ENCODE measurements around the gene CD44.

CD44 gene

DNA sequence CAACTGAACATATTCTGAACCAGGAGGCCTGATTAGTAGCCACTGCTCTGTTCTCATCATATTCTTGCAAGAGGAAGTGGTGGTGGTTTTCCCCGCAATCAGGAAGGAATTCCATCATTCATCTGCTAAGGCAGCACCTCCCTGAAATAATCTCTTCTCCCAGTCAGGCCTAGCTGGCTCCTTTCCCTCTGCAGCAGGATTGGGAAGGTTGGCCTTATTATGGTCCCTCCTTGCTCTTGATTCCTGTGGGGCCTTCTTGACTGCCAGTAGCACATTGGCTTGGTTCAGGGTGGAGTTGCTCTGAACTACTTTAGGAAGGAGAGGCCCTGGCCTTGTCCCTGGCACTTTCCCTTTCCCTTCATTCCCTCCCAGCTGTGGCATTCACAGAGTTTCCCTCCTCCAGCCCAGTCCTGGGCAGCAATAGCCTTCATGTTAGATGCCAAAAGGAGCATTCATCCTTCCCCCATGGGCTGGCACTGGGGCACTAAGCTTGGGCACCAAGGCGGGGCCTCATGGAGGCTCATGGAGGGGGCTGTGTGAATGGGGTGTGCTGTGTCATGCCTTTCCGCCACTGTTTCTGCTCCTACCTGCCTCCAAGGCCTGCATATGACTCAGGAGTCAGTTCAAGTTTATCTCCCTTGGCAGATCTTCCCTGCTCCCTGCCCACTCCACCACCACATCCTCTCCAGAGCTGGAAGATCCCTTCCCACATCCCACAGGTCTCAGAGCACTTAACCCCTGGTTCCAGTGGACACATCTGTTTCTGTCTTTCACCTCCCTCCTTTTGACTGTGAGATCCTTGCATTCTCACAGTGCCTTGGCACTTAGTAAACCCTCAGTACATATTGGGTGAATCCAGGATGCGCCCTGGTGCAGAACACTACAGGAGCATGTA is 27.6 kb upstream of the CD44 start:
- CTCF ChIA-PET, result interaction anchor here (2.5 kb wide), 1 partner anchor 19 kb away, joined by 6 read pairs; no protein-coding TSS in a partner anchor
- POLR2A ChIA-PET, result interaction anchor here (0.6 to 1.2 kb wide), 3 partner anchors 28 to 435 kb away, joined by 3 read pairs; partner anchors contain the start of gene CD44
- whole genome bisulfite sequencing (ENCODE audit: insufficient coverage), result 20% methylated on average over 2 of the region's 4 CpGs
- DNase-seq, result peak; percentile 73 to 88 (median 87)
- H3K27ac ChIP-seq (ENCODE audit: insufficient read depth in 1 of 2, low read depth in 1 of 2, low read length in 2 of 2, poor library complexity in 1 of 2, severe bottlenecking in 2 of 2), result peak overlapping the region; percentile 17 to 66
- H3K4me1 ChIP-seq (ENCODE audit: control extremely low read depth in 1 of 4, control insufficient read depth in 4 of 4, insufficient read depth in 4 of 4, low read length in 3 of 4), result peaks cover 23 to 63% (median 47%) of the 10 kb centered on the region in 4 experiments
- H3K36me3 ChIP-seq (ENCODE audit: control insufficient read depth in 4 of 4, insufficient read depth in 4 of 4, low read length in 3 of 4), result no peaks in the 10 kb centered on the region
- peak overlapping the region in 3 of 7 experiments; percentile 19 to 24 (median 21) for H3K4me3 ChIP-seq (ENCODE audit: control insufficient read depth in 1 of 7, extremely low read depth in 1 of 7, insufficient read depth in 4 of 7, low read depth in 2 of 7, low read length in 6 of 7)
- H3K27me3 ChIP-seq (replicated peaks in 2 of 5; ENCODE audit: control insufficient read depth in 4 of 5, insufficient read depth in 5 of 5, low read length in 4 of 5), result no peaks in the 10 kb centered on the region
- H3K9me3 ChIP-seq (ENCODE audit: control extremely low read depth in 1 of 5, control insufficient read depth in 4 of 5, insufficient read depth in 2 of 5, low read depth in 1 of 5, low read length in 4 of 5), result no peaks in the 10 kb centered on the region

DNA sequence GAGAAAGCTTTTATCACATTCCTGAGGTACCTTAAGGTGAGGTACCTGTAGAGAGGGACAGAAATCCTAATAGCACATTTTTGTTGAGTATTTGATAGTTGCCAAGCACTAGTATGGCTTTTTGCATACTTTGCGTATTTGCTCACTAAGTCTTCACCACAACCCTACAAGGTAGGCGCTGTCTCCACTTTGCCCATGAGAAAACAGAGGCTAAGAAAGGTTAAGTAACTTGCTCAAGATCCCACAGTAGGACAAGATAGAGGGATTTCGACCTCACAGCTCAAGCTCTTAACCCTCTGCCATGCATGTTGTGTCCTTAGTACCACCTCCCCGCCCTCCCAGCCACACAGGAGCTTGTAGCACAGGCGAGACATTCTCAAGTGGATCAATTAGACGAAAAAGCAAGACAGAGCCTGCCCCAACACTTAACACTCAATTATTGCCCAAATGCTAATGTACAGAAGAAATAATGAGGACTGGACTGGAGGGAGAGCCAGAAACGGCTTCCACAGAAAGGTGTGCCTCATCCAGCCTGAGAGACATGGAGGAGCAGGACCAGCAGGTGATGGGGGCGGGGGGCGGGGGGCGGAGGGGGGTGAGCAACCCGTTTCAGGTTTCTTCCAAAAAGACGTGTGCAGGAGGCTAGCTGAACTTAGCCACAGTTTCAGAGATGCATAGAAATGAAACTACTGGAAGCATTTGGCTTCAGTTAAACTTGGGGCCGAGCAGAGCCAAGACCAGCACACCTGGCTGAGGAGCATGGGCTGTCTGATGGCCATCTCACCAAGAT is 26.7 kb upstream of the CD44 start:
- H3K4me3 ChIP-seq (ENCODE audit: control insufficient read depth in 1 of 7, extremely low read depth in 1 of 7, insufficient read depth in 4 of 7, low read depth in 2 of 7, low read length in 6 of 7), result no peak overlapping the region
- H3K27me3 ChIP-seq (replicated peaks in 2 of 5; ENCODE audit: control insufficient read depth in 4 of 5, insufficient read depth in 5 of 5, low read length in 4 of 5), result no peaks in the 10 kb centered on the region
- no peaks in the 10 kb centered on the region for H3K36me3 ChIP-seq (ENCODE audit: control insufficient read depth in 4 of 4, insufficient read depth in 4 of 4, low read length in 3 of 4)
- CTCF ChIA-PET, result interaction anchor here (2.5 kb wide), 1 partner anchor 18 kb away, joined by 6 read pairs; no protein-coding TSS in a partner anchor
- peak overlapping the region; percentile 17 to 66 for H3K27ac ChIP-seq (ENCODE audit: insufficient read depth in 1 of 2, low read depth in 1 of 2, low read length in 2 of 2, poor library complexity in 1 of 2, severe bottlenecking in 2 of 2)
- no peak for DNase-seq
- no peaks in the 10 kb centered on the region for H3K9me3 ChIP-seq (ENCODE audit: control extremely low read depth in 1 of 5, control insufficient read depth in 4 of 5, insufficient read depth in 2 of 5, low read depth in 1 of 5, low read length in 4 of 5)
- 92% methylated on average over 6 of the region's 13 CpGs for WGBS (ENCODE audit: insufficient coverage)
- POLR2A ChIA-PET, result interaction anchor here (0.6 to 1.2 kb wide), 4 partner anchors 12 to 436 kb away, joined by 3 to 4 read pairs (median 3); partner anchors contain the start of gene CD44
- peaks cover 14 to 55% (median 38%) of the 10 kb centered on the region in 4 experiments for H3K4me1 ChIP-seq (ENCODE audit: control extremely low read depth in 1 of 4, control insufficient read depth in 4 of 4, insufficient read depth in 4 of 4, low read length in 3 of 4)

DNA sequence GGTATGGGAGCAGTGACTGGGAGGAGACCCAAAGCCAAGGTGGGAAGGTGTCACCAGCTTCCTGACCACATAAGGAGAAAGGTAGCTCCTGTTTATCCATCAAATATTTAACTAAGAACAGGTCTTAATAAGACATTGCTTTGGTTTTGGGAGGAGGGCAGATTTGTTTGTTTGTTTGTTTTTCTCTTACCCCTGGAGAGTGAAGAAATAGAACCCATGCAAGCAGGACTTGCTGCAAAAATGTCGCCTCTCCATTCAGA is 26.2 kb upstream of the CD44 start:
- Histone ChIP-seq H3K4me1 (ENCODE audit: control extremely low read depth in 1 of 4, control insufficient read depth in 4 of 4, insufficient read depth in 4 of 4, low read length in 3 of 4) (peaks cover 12 to 49% (median 35%) of the 10 kb centered on the region in 4 experiments), H3K4me3 (ENCODE audit: control insufficient read depth in 1 of 7, extremely low read depth in 1 of 7, insufficient read depth in 4 of 7, low read depth in 2 of 7, low read length in 6 of 7) (no peak overlapping the region), H3K36me3 (ENCODE audit: control insufficient read depth in 4 of 4, insufficient read depth in 4 of 4, low read length in 3 of 4) (no peaks in the 10 kb centered on the region), H3K9me3 (ENCODE audit: control extremely low read depth in 1 of 5, control insufficient read depth in 4 of 5, insufficient read depth in 2 of 5, low read depth in 1 of 5, low read length in 4 of 5) (no peaks in the 10 kb centered on the region), H3K27ac (ENCODE audit: insufficient read depth in 1 of 2, low read depth in 1 of 2, low read length in 2 of 2, poor library complexity in 1 of 2, severe bottlenecking in 2 of 2) (no peak overlapping the region), H3K27me3 (replicated peaks in 2 of 5; ENCODE audit: control insufficient read depth in 4 of 5, insufficient read depth in 5 of 5, low read length in 4 of 5) (no peaks in the 10 kb centered on the region)
- POLR2A ChIA-PET, result no interaction called here
- no peak for DNase-seq
- WGBS (ENCODE audit: insufficient coverage), result no CpG with 5 or more reads among the region's 1 CpG
- CTCF ChIA-PET, result interaction anchor here (2.5 kb wide), 1 partner anchor 17 kb away, joined by 6 read pairs; no protein-coding TSS in a partner anchor

DNA sequence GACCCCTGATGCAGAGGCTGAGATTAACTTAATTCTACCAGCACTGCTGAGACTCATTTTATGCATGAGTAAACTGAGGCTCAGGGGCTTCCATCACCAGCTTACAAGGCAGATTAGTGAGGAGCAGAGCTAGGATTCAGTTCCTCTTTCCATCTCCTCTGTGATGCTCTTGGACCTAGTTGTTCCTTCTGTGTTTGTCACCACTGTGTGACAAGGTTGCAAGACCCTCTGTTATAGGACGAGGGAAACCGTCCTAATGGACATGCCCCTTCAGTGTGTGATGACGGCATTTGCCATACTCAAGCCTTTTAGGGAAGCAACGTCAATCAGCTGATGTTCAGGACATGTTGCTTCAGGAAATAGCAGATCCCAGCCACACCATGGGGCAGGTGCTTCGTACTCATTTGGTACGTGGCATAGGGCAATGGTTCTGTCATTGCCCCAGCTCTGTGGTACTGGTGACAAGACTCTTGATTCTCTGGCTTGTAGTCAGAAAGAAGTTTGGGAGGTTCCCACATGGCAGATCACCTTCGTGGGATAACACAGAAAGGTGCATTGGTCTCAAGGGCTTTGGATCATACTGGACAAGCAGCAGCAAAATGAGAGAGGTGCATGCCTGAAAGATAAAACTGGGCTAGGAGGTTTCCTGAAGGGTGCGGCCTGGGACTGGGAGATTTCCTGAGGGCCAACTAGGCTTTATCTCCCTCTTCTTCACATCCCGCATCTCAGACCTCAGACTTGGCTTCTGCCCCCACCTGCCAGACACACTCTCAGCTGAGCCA is 23.9 kb upstream of the CD44 start:
- H3K36me3 ChIP-seq (ENCODE audit: control insufficient read depth in 4 of 4, insufficient read depth in 4 of 4, low read length in 3 of 4), result no peaks in the 10 kb centered on the region
- ChIA-PET POLR2A (no interaction called here), CTCF (interaction anchor here (0.9 to 1.5 kb wide), 5 partner anchors 9 to 39 kb away, joined by 3 to 9 read pairs (median 3); partner anchors contain the start of gene CD44)
- 94% methylated on average over 8 of the region's 9 CpGs for WGBS (ENCODE audit: insufficient coverage)
- H3K9me3 ChIP-seq (ENCODE audit: control extremely low read depth in 1 of 5, control insufficient read depth in 4 of 5, insufficient read depth in 2 of 5, low read depth in 1 of 5, low read length in 4 of 5), result no peaks in the 10 kb centered on the region
- H3K4me3 ChIP-seq (ENCODE audit: control insufficient read depth in 1 of 7, extremely low read depth in 1 of 7, insufficient read depth in 4 of 7, low read depth in 2 of 7, low read length in 6 of 7), result no peak overlapping the region
- no peak overlapping the region for H3K27ac ChIP-seq (ENCODE audit: insufficient read depth in 1 of 2, low read depth in 1 of 2, low read length in 2 of 2, poor library complexity in 1 of 2, severe bottlenecking in 2 of 2)
- peak in 1 of 3 donors; percentile 36 for DNase-seq
- no peaks in the 10 kb centered on the region for H3K27me3 ChIP-seq (replicated peaks in 2 of 5; ENCODE audit: control insufficient read depth in 4 of 5, insufficient read depth in 5 of 5, low read length in 4 of 5)
- peaks cover 12 to 27% (median 21%) of the 10 kb centered on the region in 4 experiments for H3K4me1 ChIP-seq (ENCODE audit: control extremely low read depth in 1 of 4, control insufficient read depth in 4 of 4, insufficient read depth in 4 of 4, low read length in 3 of 4)

DNA sequence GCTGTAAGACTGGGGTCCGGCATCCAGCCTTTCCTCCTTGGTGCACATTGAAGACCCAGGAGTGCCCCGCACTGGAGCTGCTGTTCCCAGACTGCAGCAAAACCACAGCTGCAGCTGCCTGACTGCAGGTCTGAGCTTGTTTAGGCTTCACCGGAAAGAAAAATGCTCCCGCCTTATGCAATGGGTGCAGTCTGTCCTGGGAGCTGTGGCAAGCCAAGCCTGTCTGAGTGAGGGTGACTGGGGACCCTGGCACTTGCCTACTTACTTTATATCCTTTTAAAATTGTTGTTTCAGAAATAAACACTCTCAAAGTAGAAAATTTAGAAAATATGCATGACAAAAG is 23.3 kb upstream of the CD44 start:
- no peaks in the 10 kb centered on the region for H3K36me3 ChIP-seq (ENCODE audit: control insufficient read depth in 4 of 4, insufficient read depth in 4 of 4, low read length in 3 of 4)
- CTCF ChIA-PET, result interaction anchor here (0.9 to 1.5 kb wide), 5 partner anchors 8 to 40 kb away, joined by 3 to 9 read pairs (median 3); partner anchors contain the start of gene CD44
- WGBS (ENCODE audit: insufficient coverage), result 98% methylated on average over 4 of the region's 4 CpGs
- H3K27ac ChIP-seq (ENCODE audit: insufficient read depth in 1 of 2, low read depth in 1 of 2, low read length in 2 of 2, poor library complexity in 1 of 2, severe bottlenecking in 2 of 2), result no peak overlapping the region
- DNase-seq, result no peak
- H3K4me3 ChIP-seq (ENCODE audit: control insufficient read depth in 1 of 7, extremely low read depth in 1 of 7, insufficient read depth in 4 of 7, low read depth in 2 of 7, low read length in 6 of 7), result no peak overlapping the region
- peaks cover 7 to 21% (median 16%) of the 10 kb centered on the region in 4 experiments for H3K4me1 ChIP-seq (ENCODE audit: control extremely low read depth in 1 of 4, control insufficient read depth in 4 of 4, insufficient read depth in 4 of 4, low read length in 3 of 4)
- no peaks in the 10 kb centered on the region for H3K27me3 ChIP-seq (replicated peaks in 2 of 5; ENCODE audit: control insufficient read depth in 4 of 5, insufficient read depth in 5 of 5, low read length in 4 of 5)
- no peaks in the 10 kb centered on the region for H3K9me3 ChIP-seq (ENCODE audit: control extremely low read depth in 1 of 5, control insufficient read depth in 4 of 5, insufficient read depth in 2 of 5, low read depth in 1 of 5, low read length in 4 of 5)
- POLR2A ChIA-PET, result no interaction called here

DNA sequence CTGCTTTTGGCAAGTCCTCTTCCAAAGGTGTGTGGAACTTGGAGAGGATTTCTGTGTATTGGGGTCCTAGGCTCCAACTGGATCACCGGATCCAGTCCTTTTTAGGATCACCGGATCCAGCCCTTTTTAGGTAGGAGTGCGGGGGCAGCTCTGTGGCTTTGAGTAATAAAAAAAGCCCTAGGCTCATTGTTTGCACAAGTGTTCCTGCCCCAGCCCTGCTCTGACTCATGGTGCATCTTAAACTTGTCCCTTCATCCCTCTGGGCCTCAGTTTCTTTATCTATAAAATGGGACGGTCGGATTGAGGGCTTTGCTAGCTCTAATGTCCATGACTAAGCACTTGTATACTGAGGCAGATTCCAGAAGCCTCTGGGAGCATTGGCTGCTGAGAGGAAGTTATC is 22.7 kb upstream of the CD44 start:
- no peak for DNase-seq
- WGBS (ENCODE audit: insufficient coverage), result 98% methylated on average over 5 of the region's 5 CpGs
- POLR2A ChIA-PET, result no interaction called here
- Histone ChIP-seq H3K4me3 (ENCODE audit: control insufficient read depth in 1 of 7, extremely low read depth in 1 of 7, insufficient read depth in 4 of 7, low read depth in 2 of 7, low read length in 6 of 7) (no peak overlapping the region), H3K4me1 (ENCODE audit: control extremely low read depth in 1 of 4, control insufficient read depth in 4 of 4, insufficient read depth in 4 of 4, low read length in 3 of 4) (peaks cover 3 to 15% (median 10%) of the 10 kb centered on the region in 4 experiments), H3K27me3 (replicated peaks in 2 of 5; ENCODE audit: control insufficient read depth in 4 of 5, insufficient read depth in 5 of 5, low read length in 4 of 5) (no peaks in the 10 kb centered on the region), H3K27ac (ENCODE audit: insufficient read depth in 1 of 2, low read depth in 1 of 2, low read length in 2 of 2, poor library complexity in 1 of 2, severe bottlenecking in 2 of 2) (no peak overlapping the region), H3K9me3 (ENCODE audit: control extremely low read depth in 1 of 5, control insufficient read depth in 4 of 5, insufficient read depth in 2 of 5, low read depth in 1 of 5, low read length in 4 of 5) (no peaks in the 10 kb centered on the region), H3K36me3 (ENCODE audit: control insufficient read depth in 4 of 4, insufficient read depth in 4 of 4, low read length in 3 of 4) (no peaks in the 10 kb centered on the region)
- CTCF ChIA-PET, result interaction anchor here (1.0 to 1.5 kb wide), 4 partner anchors 8 to 40 kb away, joined by 3 to 9 read pairs (median 3); no protein-coding TSS in a partner anchor
